LNCaP clone FGC (cell line): ENCODE data around the gene AMDHD1.
"Not testable (repeated sequence)": the region's sequence is repeated elsewhere in the genome, so short reads cannot be mapped to it uniquely, and the experiment has no call there.

ENCODE experiments used
- DNase-seq: peaks from one replicate; pipeline ENCODE4 v3.0.0-alpha.2; 2011; ENCODE audit warnings: low read depth
- H3K4me3 ChIP-seq: 2 replicates; pipeline ENCODE4 v1.5.1; 2011; ENCODE audit warnings: mild to moderate bottlenecking, low read depth, low read length, control low read depth
- TF ChIP-seq, protein P1 (sequence below): IDR thresholded peaks from 2 replicates; pipeline ENCODE4 v1.5.1; 2012; ENCODE audit warnings: mild to moderate bottlenecking; ENCODE audit not compliant: control insufficient read depth, insufficient read depth; ENCODE audit errors: extremely low read depth

The AMDHD1 gene

GRCh38 chr12:95960241-95960640, 17.1 kb downstream of the AMDHD1 start:
- H3K4me3 ChIP-seq, result no peak overlapping the region
- TF ChIP-seq, protein P1, sequence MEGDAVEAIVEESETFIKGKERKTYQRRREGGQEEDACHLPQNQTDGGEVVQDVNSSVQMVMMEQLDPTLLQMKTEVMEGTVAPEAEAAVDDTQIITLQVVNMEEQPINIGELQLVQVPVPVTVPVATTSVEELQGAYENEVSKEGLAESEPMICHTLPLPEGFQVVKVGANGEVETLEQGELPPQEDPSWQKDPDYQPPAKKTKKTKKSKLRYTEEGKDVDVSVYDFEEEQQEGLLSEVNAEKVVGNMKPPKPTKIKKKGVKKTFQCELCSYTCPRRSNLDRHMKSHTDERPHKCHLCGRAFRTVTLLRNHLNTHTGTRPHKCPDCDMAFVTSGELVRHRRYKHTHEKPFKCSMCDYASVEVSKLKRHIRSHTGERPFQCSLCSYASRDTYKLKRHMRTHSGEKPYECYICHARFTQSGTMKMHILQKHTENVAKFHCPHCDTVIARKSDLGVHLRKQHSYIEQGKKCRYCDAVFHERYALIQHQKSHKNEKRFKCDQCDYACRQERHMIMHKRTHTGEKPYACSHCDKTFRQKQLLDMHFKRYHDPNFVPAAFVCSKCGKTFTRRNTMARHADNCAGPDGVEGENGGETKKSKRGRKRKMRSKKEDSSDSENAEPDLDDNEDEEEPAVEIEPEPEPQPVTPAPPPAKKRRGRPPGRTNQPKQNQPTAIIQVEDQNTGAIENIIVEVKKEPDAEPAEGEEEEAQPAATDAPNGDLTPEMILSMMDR, result no peak
- DNase-seq, result no peak

DNA sequence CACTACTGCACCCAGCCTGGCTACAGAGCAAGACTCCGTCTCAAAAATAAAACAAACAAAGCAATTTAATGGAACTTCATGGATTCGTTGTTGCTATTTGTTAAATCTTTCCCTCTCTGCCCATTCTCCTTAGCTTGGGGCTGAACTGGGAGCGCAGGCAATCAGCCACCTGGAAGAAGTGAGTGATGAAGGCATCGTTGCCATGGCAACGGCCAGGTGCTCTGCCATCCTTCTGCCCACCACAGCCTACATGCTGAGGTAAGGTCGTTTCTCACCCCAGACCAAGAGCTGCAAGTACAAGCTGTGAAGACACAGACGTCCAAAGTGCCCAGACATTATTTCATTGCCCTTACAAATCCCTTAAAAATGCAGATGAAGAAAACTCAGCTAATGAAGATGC, 19.1 kb downstream of the AMDHD1 start:
- no peak overlapping the region for H3K4me3 ChIP-seq
- DNase-seq, result no peak
- TF ChIP-seq, protein P1, result no peak

DNA sequence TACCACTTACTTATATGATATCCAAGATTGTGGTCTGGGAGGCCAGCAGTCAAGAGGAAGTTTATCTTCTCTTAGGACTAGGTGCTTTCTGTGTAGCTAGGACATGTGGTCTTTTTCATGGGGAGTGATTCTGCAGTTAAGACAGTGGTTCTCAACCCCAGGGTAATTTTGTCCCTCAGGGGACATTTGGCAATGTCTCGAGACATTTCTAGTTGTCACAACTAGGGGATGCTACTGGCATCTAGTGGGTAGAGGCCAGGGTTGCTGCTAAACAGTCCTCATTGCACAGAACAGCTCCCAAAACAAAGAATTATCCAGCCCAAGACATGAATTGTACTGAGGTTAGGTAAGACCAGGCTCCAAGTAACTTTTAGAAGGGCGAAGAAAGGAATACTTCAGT, 20.0 kb downstream of the AMDHD1 start:
- no peak for DNase-seq
- H3K4me3 ChIP-seq, result no peak overlapping the region
- TF ChIP-seq, protein P1, result 0 out of 2 replicates have a peak, but pooled peaks have one; percentile 5

GRCh38 chr12:95966287-95966870, 23.2 kb downstream of the AMDHD1 start:
- TF ChIP-seq, protein P1, result no peak
- no peak overlapping the region for H3K4me3 ChIP-seq
- DNase-seq, result no peak

DNA sequence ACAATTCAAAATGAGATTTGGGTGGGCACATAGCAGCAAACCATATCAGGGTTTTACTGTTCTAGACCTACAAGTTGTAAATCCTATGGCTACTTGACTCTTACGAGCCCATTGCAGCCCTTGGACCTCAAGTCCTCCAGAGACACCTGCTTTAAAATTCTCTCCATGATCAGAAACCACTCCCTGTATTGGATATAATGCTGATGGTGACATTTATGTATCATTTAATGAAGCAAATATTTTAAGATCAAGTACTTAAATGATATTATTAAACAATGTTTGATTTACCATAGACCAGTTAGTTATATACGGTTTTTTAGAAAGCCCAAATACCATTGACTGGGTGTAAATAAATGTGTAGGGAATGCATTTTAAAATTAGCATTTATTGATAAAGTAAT, 24.2 kb downstream of the AMDHD1 start:
- no peak for DNase-seq
- H3K4me3 ChIP-seq, result no peak overlapping the region
- TF ChIP-seq, protein P1, result no peak

DNA sequence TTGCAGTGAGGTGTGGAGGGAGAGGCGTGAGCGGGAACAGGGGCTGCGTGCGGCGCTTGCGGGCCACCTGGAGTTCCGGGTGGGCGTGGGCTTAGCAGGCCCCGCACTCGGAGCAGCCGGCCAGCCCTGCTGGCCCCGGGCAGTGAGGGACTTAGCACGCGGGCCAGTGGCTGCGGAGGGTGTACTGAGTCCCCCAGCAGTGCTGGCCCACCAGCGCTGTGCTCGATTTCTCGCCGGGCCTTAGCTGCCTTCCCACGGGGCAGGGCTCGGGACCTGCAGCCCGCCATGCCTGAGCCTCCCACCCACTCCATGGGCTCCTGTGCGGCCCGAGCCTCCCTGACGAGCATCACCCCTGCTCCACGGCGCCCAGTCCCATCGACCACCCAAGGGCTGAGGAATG, 26.0 kb downstream of the AMDHD1 start:
- DNase-seq, H3K4me3 ChIP-seq: not testable (repeated sequence)

DNA sequence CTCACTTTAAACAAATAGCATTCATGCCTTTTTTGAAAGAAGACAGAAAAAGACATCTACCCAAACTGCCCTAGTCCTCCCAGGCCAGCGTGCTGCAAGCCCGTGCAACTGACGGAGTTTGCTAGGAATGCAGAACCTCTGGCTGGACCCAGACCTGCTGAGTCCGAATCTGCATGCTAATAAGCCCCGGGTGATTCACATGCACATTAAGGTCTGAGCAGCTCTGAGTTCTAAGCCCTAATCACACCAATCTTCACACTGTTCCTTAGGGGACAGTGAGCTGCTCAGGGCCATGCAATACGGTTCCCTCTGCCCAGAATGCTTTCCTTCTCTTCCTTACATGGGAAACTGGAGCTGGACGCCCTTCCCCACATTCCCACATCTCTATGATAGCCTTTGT, 27.8 kb downstream of the AMDHD1 start:
- TF ChIP-seq, protein P1, result no peak
- H3K4me3 ChIP-seq, result no peak overlapping the region
- no peak for DNase-seq
